ENCODE data around the gene CLEC2L. TPM values are rescaled to one million over a fixed set of nuclear protein-coding genes. Genes with fewer than 3 reads are reported as not detected.

CLEC2L gene
- polyA plus RNA-seq, 1 donor from 2014 or later: 4.5 TPM

DNA sequence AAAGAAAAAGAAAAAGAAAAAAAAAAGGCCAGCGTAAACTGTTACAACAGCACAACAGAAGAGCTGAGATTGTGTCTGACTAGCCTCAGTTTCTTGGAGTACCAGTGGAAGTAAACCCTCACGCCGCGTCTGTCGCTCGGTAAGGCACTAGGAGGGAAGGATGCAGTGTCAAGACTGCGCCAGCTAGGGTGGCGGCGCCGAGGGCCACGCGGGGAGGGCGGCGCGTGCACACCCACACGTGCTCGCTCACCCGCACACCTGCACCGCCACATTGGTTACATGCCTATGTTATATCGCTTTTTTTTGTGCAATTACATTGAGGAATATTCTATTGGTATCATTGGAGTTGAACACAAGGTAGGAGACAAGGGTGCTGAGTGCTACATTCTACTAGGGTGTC lies 48.2 kb downstream of the CLEC2L start:
- H3K4me2 ChIP-seq (ENCODE audit: low read length): no peak overlapping the region
- H3K9me3 ChIP-seq (ENCODE audit: low read length): no peaks in the 10 kb centered on the region
- H3K4me3 ChIP-seq (ENCODE audit: low read length): no peak overlapping the region
- no peak overlapping the region for H2AFZ ChIP-seq (ENCODE audit: low read depth, low read length)
- H3K27ac ChIP-seq (ENCODE audit: low read length): no peak overlapping the region
- no peaks in the 10 kb centered on the region for H3K36me3 ChIP-seq (ENCODE audit: insufficient read depth, low read length)
- no peaks in the 10 kb centered on the region for H3K27me3 ChIP-seq (ENCODE audit: insufficient read depth, low read depth, low read length)
- H3K9me2 ChIP-seq (ENCODE audit: insufficient read depth, low read length): no peaks in the 10 kb centered on the region
- no peak overlapping the region for H3K9ac ChIP-seq (ENCODE audit: low read length)
- H3F3A ChIP-seq (ENCODE audit: insufficient read depth, low read length, poor library complexity, severe bottlenecking): no peaks in the 10 kb centered on the region
- TF ChIP-seq EZH2 (IDR thresholded peaks at IDR 0.05; ENCODE audit: borderline replicate concordance, insufficient read depth, low read length, poor library complexity, severe bottlenecking) (no peak), RAD21 (conservative IDR thresholded peaks at IDR 0.05) (no peak), POLR2AphosphoS5 (IDR thresholded peaks at IDR 0.05) (no peak), MXI1 (conservative IDR thresholded peaks at IDR 0.05; ENCODE audit: poor library complexity, severe bottlenecking) (no peak), TAF1 (IDR thresholded peaks at IDR 0.05; ENCODE audit: low read depth) (no peak), EP300 (conservative IDR thresholded peaks at IDR 0.05; ENCODE audit: poor library complexity, severe bottlenecking) (no peak), SMC3 (conservative IDR thresholded peaks at IDR 0.05; ENCODE audit: poor library complexity) (no peak)
- TF ChIP-seq, protein P1, sequence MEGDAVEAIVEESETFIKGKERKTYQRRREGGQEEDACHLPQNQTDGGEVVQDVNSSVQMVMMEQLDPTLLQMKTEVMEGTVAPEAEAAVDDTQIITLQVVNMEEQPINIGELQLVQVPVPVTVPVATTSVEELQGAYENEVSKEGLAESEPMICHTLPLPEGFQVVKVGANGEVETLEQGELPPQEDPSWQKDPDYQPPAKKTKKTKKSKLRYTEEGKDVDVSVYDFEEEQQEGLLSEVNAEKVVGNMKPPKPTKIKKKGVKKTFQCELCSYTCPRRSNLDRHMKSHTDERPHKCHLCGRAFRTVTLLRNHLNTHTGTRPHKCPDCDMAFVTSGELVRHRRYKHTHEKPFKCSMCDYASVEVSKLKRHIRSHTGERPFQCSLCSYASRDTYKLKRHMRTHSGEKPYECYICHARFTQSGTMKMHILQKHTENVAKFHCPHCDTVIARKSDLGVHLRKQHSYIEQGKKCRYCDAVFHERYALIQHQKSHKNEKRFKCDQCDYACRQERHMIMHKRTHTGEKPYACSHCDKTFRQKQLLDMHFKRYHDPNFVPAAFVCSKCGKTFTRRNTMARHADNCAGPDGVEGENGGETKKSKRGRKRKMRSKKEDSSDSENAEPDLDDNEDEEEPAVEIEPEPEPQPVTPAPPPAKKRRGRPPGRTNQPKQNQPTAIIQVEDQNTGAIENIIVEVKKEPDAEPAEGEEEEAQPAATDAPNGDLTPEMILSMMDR (IDR thresholded peaks at IDR 0.05; ENCODE audit: poor library complexity, severe bottlenecking): no peak
- TF ChIP-seq, protein P2, sequence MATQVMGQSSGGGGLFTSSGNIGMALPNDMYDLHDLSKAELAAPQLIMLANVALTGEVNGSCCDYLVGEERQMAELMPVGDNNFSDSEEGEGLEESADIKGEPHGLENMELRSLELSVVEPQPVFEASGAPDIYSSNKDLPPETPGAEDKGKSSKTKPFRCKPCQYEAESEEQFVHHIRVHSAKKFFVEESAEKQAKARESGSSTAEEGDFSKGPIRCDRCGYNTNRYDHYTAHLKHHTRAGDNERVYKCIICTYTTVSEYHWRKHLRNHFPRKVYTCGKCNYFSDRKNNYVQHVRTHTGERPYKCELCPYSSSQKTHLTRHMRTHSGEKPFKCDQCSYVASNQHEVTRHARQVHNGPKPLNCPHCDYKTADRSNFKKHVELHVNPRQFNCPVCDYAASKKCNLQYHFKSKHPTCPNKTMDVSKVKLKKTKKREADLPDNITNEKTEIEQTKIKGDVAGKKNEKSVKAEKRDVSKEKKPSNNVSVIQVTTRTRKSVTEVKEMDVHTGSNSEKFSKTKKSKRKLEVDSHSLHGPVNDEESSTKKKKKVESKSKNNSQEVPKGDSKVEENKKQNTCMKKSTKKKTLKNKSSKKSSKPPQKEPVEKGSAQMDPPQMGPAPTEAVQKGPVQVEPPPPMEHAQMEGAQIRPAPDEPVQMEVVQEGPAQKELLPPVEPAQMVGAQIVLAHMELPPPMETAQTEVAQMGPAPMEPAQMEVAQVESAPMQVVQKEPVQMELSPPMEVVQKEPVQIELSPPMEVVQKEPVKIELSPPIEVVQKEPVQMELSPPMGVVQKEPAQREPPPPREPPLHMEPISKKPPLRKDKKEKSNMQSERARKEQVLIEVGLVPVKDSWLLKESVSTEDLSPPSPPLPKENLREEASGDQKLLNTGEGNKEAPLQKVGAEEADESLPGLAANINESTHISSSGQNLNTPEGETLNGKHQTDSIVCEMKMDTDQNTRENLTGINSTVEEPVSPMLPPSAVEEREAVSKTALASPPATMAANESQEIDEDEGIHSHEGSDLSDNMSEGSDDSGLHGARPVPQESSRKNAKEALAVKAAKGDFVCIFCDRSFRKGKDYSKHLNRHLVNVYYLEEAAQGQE (IDR thresholded peaks at IDR 0.05; ENCODE audit: borderline replicate concordance): no peak
- H4K20me1 ChIP-seq (ENCODE audit: insufficient read depth): no peaks in the 10 kb centered on the region
- H3K79me2 ChIP-seq (replicated peaks; ENCODE audit: insufficient read depth, low read length): no peaks in the 10 kb centered on the region

DNA sequence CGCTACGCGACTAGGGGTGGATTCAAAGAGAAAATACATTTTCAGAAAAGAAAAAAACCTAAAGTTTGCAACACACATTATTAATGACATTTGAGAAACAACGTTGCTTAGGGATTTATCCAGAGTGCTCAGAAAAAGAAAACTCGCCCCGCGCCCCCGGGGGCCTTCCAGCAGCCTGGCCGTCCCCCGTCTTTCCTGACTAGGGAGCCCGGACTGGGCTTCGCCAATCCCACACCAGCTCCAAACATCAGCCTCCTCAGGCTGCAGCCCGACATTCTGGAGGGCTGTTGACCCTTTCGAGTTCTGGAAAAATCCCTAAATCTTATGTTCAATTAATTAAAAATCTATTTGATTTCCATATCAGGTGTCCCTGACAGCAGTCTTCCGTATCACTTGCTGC lies 48.6 kb downstream of the CLEC2L start:
- Histone ChIP-seq H3K27me3 (ENCODE audit: insufficient read depth, low read depth, low read length) (no peaks in the 10 kb centered on the region), H3K79me2 (replicated peaks; ENCODE audit: insufficient read depth, low read length) (no peaks in the 10 kb centered on the region), H3K9ac (ENCODE audit: low read length) (no peak overlapping the region), H3K4me3 (ENCODE audit: low read length) (no peak overlapping the region), H3K27ac (ENCODE audit: low read length) (no peak overlapping the region), H2AFZ (ENCODE audit: low read depth, low read length) (no peak overlapping the region), H3K36me3 (ENCODE audit: insufficient read depth, low read length) (no peaks in the 10 kb centered on the region), H3K4me2 (ENCODE audit: low read length) (no peak overlapping the region), H4K20me1 (ENCODE audit: insufficient read depth) (no peaks in the 10 kb centered on the region), H3K9me3 (ENCODE audit: low read length) (no peaks in the 10 kb centered on the region), H3K9me2 (ENCODE audit: insufficient read depth, low read length) (no peaks in the 10 kb centered on the region), H3F3A (ENCODE audit: insufficient read depth, low read length, poor library complexity, severe bottlenecking) (no peaks in the 10 kb centered on the region)
- TF ChIP-seq TAF1 (IDR thresholded peaks at IDR 0.05; ENCODE audit: low read depth): no peak
- no peak for TF ChIP-seq RAD21 (conservative IDR thresholded peaks at IDR 0.05)
- no peak for TF ChIP-seq EZH2 (IDR thresholded peaks at IDR 0.05; ENCODE audit: borderline replicate concordance, insufficient read depth, low read length, poor library complexity, severe bottlenecking)
- no peak for TF ChIP-seq POLR2AphosphoS5 (IDR thresholded peaks at IDR 0.05)
- TF ChIP-seq, protein P2 (IDR thresholded peaks at IDR 0.05; ENCODE audit: borderline replicate concordance): no peak
- TF ChIP-seq, protein P1 (IDR thresholded peaks at IDR 0.05; ENCODE audit: poor library complexity, severe bottlenecking): no peak

Measured in neural cell (in vitro differentiated cells).